ENCODE measurements around the gene PRKRA.
A peak's percentile ranks its signal among the peaks of the same experiment; 100 is the strongest.
"Not testable (repeated sequence)": the region's sequence is repeated elsewhere in the genome, so short reads cannot be mapped to it uniquely, and the experiment has no call there.

PRKRA gene

GRCh38 chr2:178450774-178451525, at the start of gene PRKRA, which contains the start of gene PJVK:
TSS of gene PRKRA (minus strand) at chr2:178451175. CDS start at chr2:178451030, 145 bp downstream.
TSS of gene PJVK (plus strand) at chr2:178451378. CDS start at chr2:178453410, 2,032 bp downstream.
- DNase-seq, result peak; percentile 95

- DNase-seq, result no peak
Measured at GRCh38 chr2:178499640-178500039, 48.7 kb upstream of the PRKRA start.

GRCh38 chr2:178498137-178498536, 47.2 kb upstream of the PRKRA start:
- DNase-seq, result no peak

GRCh38 chr2:178496049-178496448, 45.1 kb upstream of the PRKRA start:
- DNase-seq, result no peak

GRCh38 chr2:178491612-178492011, 40.6 kb upstream of the PRKRA start:
- no peak for DNase-seq

- no peak for DNase-seq
Measured at GRCh38 chr2:178485356-178485755, 34.4 kb upstream of the PRKRA start.

- DNase-seq, result no peak
Measured at GRCh38 chr2:178484245-178485041, 33.5 kb upstream of the PRKRA start.

- DNase-seq, result no peak
Measured at GRCh38 chr2:178482437-178482836, 31.5 kb upstream of the PRKRA start.

- DNase-seq, result peak; percentile 81
Measured at GRCh38 chr2:178480227-178481181, 29.5 kb upstream of the PRKRA start, which contains the start of gene PLEKHA3. TSS of gene PLEKHA3 (plus strand) at chr2:178480457. CDS start at chr2:178480870, 413 bp downstream.

GRCh38 chr2:178479758-178480226, 28.8 kb upstream of the PRKRA start:
- no peak for DNase-seq

GRCh38 chr2:178479275-178479616, 28.3 kb upstream of the PRKRA start:
- no peak for DNase-seq

- DNase-seq, result peak; percentile 89
Measured at GRCh38 chr2:178478439-178479274, 27.7 kb upstream of the PRKRA start, which contains the start of gene FKBP7. TSS of gene FKBP7 (minus strand) at chr2:178478600. CDS start at chr2:178478499, 101 bp downstream.

GRCh38 chr2:178478130-178478438, 27.1 kb upstream of the PRKRA start:
- no peak for DNase-seq

- DNase-seq, result no peak
Measured at GRCh38 chr2:178477443-178478129, 26.6 kb upstream of the PRKRA start.

- DNase-seq, result no peak
Measured at GRCh38 chr2:178476477-178476876, 25.5 kb upstream of the PRKRA start.

GRCh38 chr2:178474560-178474959, 23.6 kb upstream of the PRKRA start:
- no peak for DNase-seq

GRCh38 chr2:178473931-178474330, 23.0 kb upstream of the PRKRA start:
- DNase-seq, result no peak

GRCh38 chr2:178473373-178473772, 22.4 kb upstream of the PRKRA start:
- DNase-seq, result no peak

- DNase-seq, result not testable (repeated sequence)
Measured at GRCh38 chr2:178471313-178471712, 20.3 kb upstream of the PRKRA start.

- DNase-seq, result no peak
Measured at GRCh38 chr2:178469219-178469849, 18.4 kb upstream of the PRKRA start.
